MM.1S (cell line): ENCODE results near the gene MFSD6L.

ENCODE experiments used
- EZH2 ChIP-seq: fragments of 300-600 bp; sonication (generic); optimal IDR thresholded peaks from 2 replicates; pipeline ENCODE3; 2017; ENCODE audit warnings: low read depth, mild to moderate bottlenecking, antibody characterized with exemption, low read length, mixed read lengths
- EZH2phosphoT487 ChIP-seq: fragments of 300-600 bp; sonication (generic); IDR thresholded peaks from 2 replicates; pipeline ENCODE4 v1.6.1; 2018; ENCODE audit warnings: antibody characterized with exemption, low read length
- TF ChIP-seq, protein P1 (sequence below): fragments of 300-600 bp; sonication (generic); IDR thresholded peaks from 2 replicates; pipeline ENCODE4 v1.5.1; 2016; ENCODE audit warnings: antibody characterized with exemption, low read length, mixed read lengths

GRCh38 chr17:8793649-8794048 is 5.5 kb downstream of the MFSD6L start:
- TF ChIP-seq, protein P1, sequence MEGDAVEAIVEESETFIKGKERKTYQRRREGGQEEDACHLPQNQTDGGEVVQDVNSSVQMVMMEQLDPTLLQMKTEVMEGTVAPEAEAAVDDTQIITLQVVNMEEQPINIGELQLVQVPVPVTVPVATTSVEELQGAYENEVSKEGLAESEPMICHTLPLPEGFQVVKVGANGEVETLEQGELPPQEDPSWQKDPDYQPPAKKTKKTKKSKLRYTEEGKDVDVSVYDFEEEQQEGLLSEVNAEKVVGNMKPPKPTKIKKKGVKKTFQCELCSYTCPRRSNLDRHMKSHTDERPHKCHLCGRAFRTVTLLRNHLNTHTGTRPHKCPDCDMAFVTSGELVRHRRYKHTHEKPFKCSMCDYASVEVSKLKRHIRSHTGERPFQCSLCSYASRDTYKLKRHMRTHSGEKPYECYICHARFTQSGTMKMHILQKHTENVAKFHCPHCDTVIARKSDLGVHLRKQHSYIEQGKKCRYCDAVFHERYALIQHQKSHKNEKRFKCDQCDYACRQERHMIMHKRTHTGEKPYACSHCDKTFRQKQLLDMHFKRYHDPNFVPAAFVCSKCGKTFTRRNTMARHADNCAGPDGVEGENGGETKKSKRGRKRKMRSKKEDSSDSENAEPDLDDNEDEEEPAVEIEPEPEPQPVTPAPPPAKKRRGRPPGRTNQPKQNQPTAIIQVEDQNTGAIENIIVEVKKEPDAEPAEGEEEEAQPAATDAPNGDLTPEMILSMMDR, result no peak
- TF ChIP-seq EZH2phosphoT487 (no peak), EZH2 (no peak)
